H4 (cell line): ENCODE data around the gene S100P. TPM values are rescaled to one million over a fixed set of nuclear protein-coding genes. Genes with fewer than 3 reads are reported as not detected.
"Not testable (repeated sequence)": the region's sequence is repeated elsewhere in the genome, so short reads cannot be mapped to it uniquely, and the experiment has no call there.

ENCODE experiments used
- DNase-seq: peaks from one replicate; pipeline ENCODE4 v3.0.0-alpha.2; 2015; ENCODE audit warnings: low spot score
- total RNA-seq: library from RNA; depleted of rRNA; stranded (reverse); fragments of >200 nt; shearing (Covaris generic); gene quantifications from 2 replicates; pipeline ENCODE4 v1.2.3, GENCODE V29; 2014

The S100P gene
- total RNA-seq, 1 experiment from 2014 or later, result 0.35 TPM

- no peak for DNase-seq
Observed at GRCh38 chr4:6724421-6725111, 30.9 kb downstream of the S100P start.

- not testable (repeated sequence) for DNase-seq
Observed at GRCh38 chr4:6725427-6725961, 31.8 kb downstream of the S100P start.

GRCh38 chr4:6727081-6727942 is 33.6 kb downstream of the S100P start:
- DNase-seq, result no peak

- no peak for DNase-seq
Observed at GRCh38 chr4:6727943-6728250, 34.2 kb downstream of the S100P start.

GRCh38 chr4:6728320-6729029 is 34.8 kb downstream of the S100P start:
- no peak for DNase-seq

- DNase-seq, result no peak
Observed at GRCh38 chr4:6730603-6731317, 37.1 kb downstream of the S100P start.

GRCh38 chr4:6731318-6731675 is 37.6 kb downstream of the S100P start:
- DNase-seq, result no peak

GRCh38 chr4:6731780-6732179 is 38.1 kb downstream of the S100P start:
- no peak for DNase-seq

GRCh38 chr4:6732441-6733357 is 39.0 kb downstream of the S100P start:
- DNase-seq, result peak; percentile 91

GRCh38 chr4:6733358-6734164 is 39.9 kb downstream of the S100P start:
- no peak for DNase-seq

- DNase-seq, result no peak
Observed at GRCh38 chr4:6734165-6734786, 40.6 kb downstream of the S100P start.

GRCh38 chr4:6739920-6740319 is 46.2 kb downstream of the S100P start:
- DNase-seq, result no peak

GRCh38 chr4:6740347-6740746 is 46.7 kb downstream of the S100P start:
- DNase-seq, result no peak

- no peak for DNase-seq
Observed at GRCh38 chr4:6742507-6742906, 48.8 kb downstream of the S100P start.

- no peak for DNase-seq
Observed at GRCh38 chr4:6742989-6743388, 49.3 kb downstream of the S100P start.
